ENCODE results near the gene SPEG.
"Not testable (repeated sequence)": the region's sequence is repeated elsewhere in the genome, so short reads cannot be mapped to it uniquely, and the experiment has no call there.

Gene SPEG

DNA sequence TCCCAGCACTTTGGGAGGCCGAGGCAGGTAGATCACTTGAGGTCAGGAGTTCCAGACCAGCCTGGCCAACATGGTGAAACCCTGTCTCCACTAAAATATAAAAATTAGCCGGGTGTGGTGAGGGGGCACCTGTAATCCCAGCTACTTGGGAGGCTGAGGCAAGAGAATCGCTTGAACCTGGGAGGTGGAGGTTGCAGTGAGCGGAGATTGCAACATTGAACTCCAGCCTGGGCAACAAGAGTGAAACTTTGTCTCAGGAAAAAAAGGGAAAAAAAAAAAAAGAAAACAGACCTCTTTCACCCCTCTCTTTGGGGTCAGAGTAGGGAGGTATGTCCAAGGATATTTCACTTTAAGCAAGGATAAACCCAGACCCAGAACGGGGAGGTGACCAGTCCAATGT is 27.3 kb upstream of the SPEG start:
- H3K4me3 ChIP-seq (ENCODE audit: low read length in 2 of 2); H3K9ac ChIP-seq (ENCODE audit: low read depth, low read length, poor library complexity); H4K91ac ChIP-seq (ENCODE audit: low read depth, low read length, poor library complexity); H3K4me2 ChIP-seq (ENCODE audit: insufficient read depth, low read length, poor library complexity, severe bottlenecking); H2BK12ac ChIP-seq (ENCODE audit: low read length); H2BK5ac ChIP-seq (ENCODE audit: low read length); H2BK15ac ChIP-seq (ENCODE audit: low read length); H3K4ac ChIP-seq (ENCODE audit: low read length); H4K8ac ChIP-seq (ENCODE audit: low read depth, low read length); H3K79me1 ChIP-seq (ENCODE audit: low read depth, low read length); H3K9me3 ChIP-seq (replicated peaks in 1 of 2; ENCODE audit: control insufficient read depth in 2 of 2, insufficient read depth in 1 of 2, low read depth in 1 of 2, low read length in 2 of 2); H3K27ac ChIP-seq (replicated peaks; ENCODE audit: low read length); H3K23ac ChIP-seq (ENCODE audit: low read depth, low read length, poor library complexity); H3K14ac ChIP-seq (ENCODE audit: low read length); H2AK5ac ChIP-seq (ENCODE audit: low read depth, low read length); DNase-seq (ENCODE audit: low spot score); H3K4me1 ChIP-seq (ENCODE audit: control insufficient read depth in 2 of 2, insufficient read depth in 1 of 2, low read depth in 1 of 2, low read length in 2 of 2); H2BK120ac ChIP-seq (ENCODE audit: low read depth, low read length); H3K18ac ChIP-seq (ENCODE audit: low read length); H3K36me3 ChIP-seq (replicated peaks in 1 of 2; ENCODE audit: control insufficient read depth in 2 of 2, insufficient read depth in 2 of 2, low read length in 2 of 2); H2AFZ ChIP-seq (ENCODE audit: low read length): not testable (repeated sequence)
- H3K27me3 ChIP-seq (ENCODE audit: control insufficient read depth in 3 of 3, insufficient read depth in 3 of 3, low read depth in 1 of 3, low read length in 3 of 3) = peaks cover 0 to 49% (median 0%) of the 10 kb centered on the region in 3 experiments
- no CpG with 5 or more reads among the region's 5 CpGs for WGBS, 2 donors (ENCODE audit: extremely low coverage in 2 of 2, insufficient read length in 2 of 2, insufficient replicate concordance in 1 of 2)

- Histone ChIP-seq H4K91ac (ENCODE audit: low read depth, low read length, poor library complexity) (no peak overlapping the region), H3K27ac (replicated peaks; ENCODE audit: low read length) (no peak overlapping the region), H3K9me3 (replicated peaks in 1 of 2; ENCODE audit: control insufficient read depth in 2 of 2, insufficient read depth in 1 of 2, low read depth in 1 of 2, low read length in 2 of 2) (peaks cover 0 to 7% of the 10 kb centered on the region in 2 donors), H2AK5ac (ENCODE audit: low read depth, low read length) (no peak overlapping the region), H2BK15ac (ENCODE audit: low read length) (no peak overlapping the region), H2AFZ (ENCODE audit: low read length) (no peak overlapping the region), H2BK120ac (ENCODE audit: low read depth, low read length) (no peak overlapping the region), H3K27me3 (ENCODE audit: control insufficient read depth in 3 of 3, insufficient read depth in 3 of 3, low read depth in 1 of 3, low read length in 3 of 3) (peaks cover 0 to 48% (median 0%) of the 10 kb centered on the region in 3 experiments), H3K23ac (ENCODE audit: low read depth, low read length, poor library complexity) (no peak overlapping the region), H3K4me3 (ENCODE audit: low read length in 2 of 2) (no peak overlapping the region), H4K8ac (ENCODE audit: low read depth, low read length) (no peak overlapping the region), H3K18ac (ENCODE audit: low read length) (no peak overlapping the region), H2BK12ac (ENCODE audit: low read length) (no peak overlapping the region), H3K4me1 (ENCODE audit: control insufficient read depth in 2 of 2, insufficient read depth in 1 of 2, low read depth in 1 of 2, low read length in 2 of 2) (no peaks in the 10 kb centered on the region), H3K4me2 (ENCODE audit: insufficient read depth, low read length, poor library complexity, severe bottlenecking) (no peak overlapping the region), H3K36me3 (replicated peaks in 1 of 2; ENCODE audit: control insufficient read depth in 2 of 2, insufficient read depth in 2 of 2, low read length in 2 of 2) (no peaks in the 10 kb centered on the region), H3K4ac (ENCODE audit: low read length) (no peak overlapping the region), H3K9ac (ENCODE audit: low read depth, low read length, poor library complexity) (no peak overlapping the region), H2BK5ac (ENCODE audit: low read length) (no peak overlapping the region), H3K79me1 (ENCODE audit: low read depth, low read length) (peaks cover 2% of the 10 kb centered on the region), H3K14ac (ENCODE audit: low read length) (no peak overlapping the region)
- no peak for DNase-seq (ENCODE audit: low spot score)
- WGBS, 2 donors (ENCODE audit: extremely low coverage in 2 of 2, insufficient read length in 2 of 2, insufficient replicate concordance in 1 of 2) = 100% methylated on average over 2 of the region's 5 CpGs
These were observed 26.4 kb upstream of the SPEG start for GRCh38 chr2:219408204-219408603.

DNA sequence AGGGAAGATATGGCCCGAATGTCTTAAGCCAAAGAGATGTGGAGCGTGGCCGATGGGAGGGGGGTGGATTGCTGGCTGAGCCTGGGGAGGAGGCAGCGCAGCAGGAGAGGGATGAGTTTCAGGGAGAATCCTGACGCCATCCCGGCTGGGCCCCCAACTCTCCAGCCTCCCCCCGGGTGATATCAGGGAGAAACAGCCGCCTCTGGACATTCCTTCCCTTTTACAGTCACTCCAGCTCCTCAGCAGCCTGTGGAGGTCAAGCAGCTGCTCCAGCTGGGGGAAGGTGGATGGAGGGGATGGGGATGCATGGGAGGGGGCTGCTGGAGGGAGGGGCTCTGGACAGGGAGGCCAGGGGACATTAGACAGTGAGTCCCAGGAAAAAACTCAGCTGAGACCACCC is 26.0 kb upstream of the SPEG start:
- H3K4ac ChIP-seq (ENCODE audit: low read length) = no peak overlapping the region
- no CpG with 5 or more reads among the region's 8 CpGs for WGBS, 2 donors (ENCODE audit: extremely low coverage in 2 of 2, insufficient read length in 2 of 2, insufficient replicate concordance in 1 of 2)
- no peak overlapping the region for H3K4me3 ChIP-seq (ENCODE audit: low read length in 2 of 2)
- H3K27me3 ChIP-seq (ENCODE audit: control insufficient read depth in 3 of 3, insufficient read depth in 3 of 3, low read depth in 1 of 3, low read length in 3 of 3) = peaks cover 0 to 44% (median 0%) of the 10 kb centered on the region in 3 experiments
- H3K9me3 ChIP-seq (replicated peaks in 1 of 2; ENCODE audit: control insufficient read depth in 2 of 2, insufficient read depth in 1 of 2, low read depth in 1 of 2, low read length in 2 of 2) = peaks cover 0 to 7% of the 10 kb centered on the region in 2 donors
- H3K4me2 ChIP-seq (ENCODE audit: insufficient read depth, low read length, poor library complexity, severe bottlenecking) = no peak overlapping the region
- no peaks in the 10 kb centered on the region for H3K36me3 ChIP-seq (replicated peaks in 1 of 2; ENCODE audit: control insufficient read depth in 2 of 2, insufficient read depth in 2 of 2, low read length in 2 of 2)
- no peak overlapping the region for H2AK5ac ChIP-seq (ENCODE audit: low read depth, low read length)
- H2BK15ac ChIP-seq (ENCODE audit: low read length) = no peak overlapping the region
- no peak overlapping the region for H2BK12ac ChIP-seq (ENCODE audit: low read length)
- H3K18ac ChIP-seq (ENCODE audit: low read length) = no peak overlapping the region
- H3K23ac ChIP-seq (ENCODE audit: low read depth, low read length, poor library complexity) = no peak overlapping the region
- H2AFZ ChIP-seq (ENCODE audit: low read length) = no peak overlapping the region
- no peak overlapping the region for H3K9ac ChIP-seq (ENCODE audit: low read depth, low read length, poor library complexity)
- no peak overlapping the region for H2BK5ac ChIP-seq (ENCODE audit: low read length)
- H3K79me1 ChIP-seq (ENCODE audit: low read depth, low read length) = peaks cover 2% of the 10 kb centered on the region
- no peak overlapping the region for H2BK120ac ChIP-seq (ENCODE audit: low read depth, low read length)
- H4K91ac ChIP-seq (ENCODE audit: low read depth, low read length, poor library complexity) = no peak overlapping the region
- no peaks in the 10 kb centered on the region for H3K4me1 ChIP-seq (ENCODE audit: control insufficient read depth in 2 of 2, insufficient read depth in 1 of 2, low read depth in 1 of 2, low read length in 2 of 2)
- DNase-seq (ENCODE audit: low spot score) = no peak
- no peak overlapping the region for H3K27ac ChIP-seq (replicated peaks; ENCODE audit: low read length)
- H3K14ac ChIP-seq (ENCODE audit: low read length) = no peak overlapping the region
- H4K8ac ChIP-seq (ENCODE audit: low read depth, low read length) = no peak overlapping the region

GRCh38 chr2:219409619-219410018 is 25.0 kb upstream of the SPEG start:
- peaks cover 0 to 7% of the 10 kb centered on the region in 2 donors for H3K9me3 ChIP-seq (replicated peaks in 1 of 2; ENCODE audit: control insufficient read depth in 2 of 2, insufficient read depth in 1 of 2, low read depth in 1 of 2, low read length in 2 of 2)
- H2BK15ac ChIP-seq (ENCODE audit: low read length) = no peak overlapping the region
- H3K36me3 ChIP-seq (replicated peaks in 1 of 2; ENCODE audit: control insufficient read depth in 2 of 2, insufficient read depth in 2 of 2, low read length in 2 of 2) = no peaks in the 10 kb centered on the region
- H2BK12ac ChIP-seq (ENCODE audit: low read length) = no peak overlapping the region
- no peak overlapping the region for H2BK5ac ChIP-seq (ENCODE audit: low read length)
- no peak overlapping the region for H4K91ac ChIP-seq (ENCODE audit: low read depth, low read length, poor library complexity)
- H3K79me1 ChIP-seq (ENCODE audit: low read depth, low read length) = peaks cover 2% of the 10 kb centered on the region
- H4K8ac ChIP-seq (ENCODE audit: low read depth, low read length) = no peak overlapping the region
- H3K4ac ChIP-seq (ENCODE audit: low read length) = no peak overlapping the region
- H3K23ac ChIP-seq (ENCODE audit: low read depth, low read length, poor library complexity) = no peak overlapping the region
- no peak overlapping the region for H2AFZ ChIP-seq (ENCODE audit: low read length)
- H3K4me3 ChIP-seq (ENCODE audit: low read length in 2 of 2) = no peak overlapping the region
- no CpG with 5 or more reads among the region's 5 CpGs for WGBS, 2 donors (ENCODE audit: extremely low coverage in 2 of 2, insufficient read length in 2 of 2, insufficient replicate concordance in 1 of 2)
- no peak overlapping the region for H3K14ac ChIP-seq (ENCODE audit: low read length)
- H3K27me3 ChIP-seq (ENCODE audit: control insufficient read depth in 3 of 3, insufficient read depth in 3 of 3, low read depth in 1 of 3, low read length in 3 of 3) = peaks cover 0 to 35% (median 0%) of the 10 kb centered on the region in 3 experiments
- no peak for DNase-seq (ENCODE audit: low spot score)
- no peak overlapping the region for H3K9ac ChIP-seq (ENCODE audit: low read depth, low read length, poor library complexity)
- no peaks in the 10 kb centered on the region for H3K4me1 ChIP-seq (ENCODE audit: control insufficient read depth in 2 of 2, insufficient read depth in 1 of 2, low read depth in 1 of 2, low read length in 2 of 2)
- no peak overlapping the region for H2AK5ac ChIP-seq (ENCODE audit: low read depth, low read length)
- no peak overlapping the region for H3K4me2 ChIP-seq (ENCODE audit: insufficient read depth, low read length, poor library complexity, severe bottlenecking)
- H3K27ac ChIP-seq (replicated peaks; ENCODE audit: low read length) = no peak overlapping the region
- H2BK120ac ChIP-seq (ENCODE audit: low read depth, low read length) = no peak overlapping the region
- no peak overlapping the region for H3K18ac ChIP-seq (ENCODE audit: low read length)
